HG03521 (cell line): Measurements from ENCODE around the gene ZRANB2.

Experiments
- ATAC-seq: cut with Tn5 transposase; IDR thresholded peaks from one replicate; pipeline ENCODE4 v1.9.1; 2021; ENCODE audit warnings: mild to moderate bottlenecking, moderate library complexity; ENCODE audit not compliant: unreplicated experiment

Gene ZRANB2

DNA sequence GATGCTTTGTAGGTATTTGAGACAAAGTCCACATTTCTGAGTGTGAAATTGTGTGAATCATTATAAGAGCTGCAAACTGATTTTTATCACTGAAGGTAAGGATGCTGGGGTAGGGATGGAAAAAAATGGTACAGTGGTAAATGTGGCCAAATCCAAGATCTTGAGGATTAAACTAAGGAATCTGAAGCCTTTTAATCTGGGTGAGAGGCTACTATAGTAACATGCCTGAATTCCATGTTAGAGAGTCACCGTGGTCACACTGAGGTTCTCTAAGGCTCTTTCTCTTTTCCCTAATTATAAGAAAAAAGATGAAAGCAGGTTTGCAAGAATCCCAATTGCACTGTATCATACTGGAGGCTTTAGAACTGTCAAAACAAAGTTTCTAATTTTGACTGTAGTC, 50.8 kb downstream of the ZRANB2 start:
- ATAC-seq: no peak

DNA sequence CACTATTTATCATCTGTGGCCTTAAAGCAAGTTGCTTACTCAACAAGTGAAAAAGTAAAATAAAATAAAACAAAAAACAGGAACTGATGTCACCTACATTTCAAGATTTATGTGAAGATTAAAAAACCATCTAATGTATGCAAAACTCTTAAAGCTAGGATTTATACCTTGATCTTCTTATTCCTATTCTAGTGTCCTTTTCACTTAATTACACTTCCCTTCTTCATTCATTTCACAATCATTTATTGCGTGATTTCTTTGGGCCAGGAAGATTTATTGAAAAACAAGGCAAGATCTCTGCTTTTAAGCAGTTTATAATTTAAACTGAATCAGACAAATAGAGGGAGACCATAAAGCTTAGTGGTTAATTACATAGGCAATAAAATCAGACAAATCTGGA, 51.9 kb downstream of the ZRANB2 start:
- no peak for ATAC-seq

DNA sequence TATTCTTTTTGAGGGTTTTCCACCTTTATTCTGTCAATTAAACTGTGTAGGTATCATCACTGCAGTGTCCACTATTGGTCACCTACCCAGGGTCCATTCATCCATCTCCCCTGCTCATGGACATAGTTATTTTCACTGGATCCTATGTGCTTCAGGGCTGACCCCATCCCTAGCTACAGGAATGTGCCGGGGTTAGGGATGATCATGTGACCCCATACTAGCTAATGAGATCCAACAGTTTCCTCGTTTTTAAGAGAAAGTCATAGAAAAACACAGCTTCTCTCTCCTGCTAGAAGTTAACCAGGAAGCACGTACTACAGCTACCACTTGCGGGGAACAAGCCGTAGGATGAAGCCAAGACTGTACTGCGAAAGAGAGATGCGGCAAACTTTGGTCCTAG, 52.8 kb downstream of the ZRANB2 start:
- no peak for ATAC-seq

DNA sequence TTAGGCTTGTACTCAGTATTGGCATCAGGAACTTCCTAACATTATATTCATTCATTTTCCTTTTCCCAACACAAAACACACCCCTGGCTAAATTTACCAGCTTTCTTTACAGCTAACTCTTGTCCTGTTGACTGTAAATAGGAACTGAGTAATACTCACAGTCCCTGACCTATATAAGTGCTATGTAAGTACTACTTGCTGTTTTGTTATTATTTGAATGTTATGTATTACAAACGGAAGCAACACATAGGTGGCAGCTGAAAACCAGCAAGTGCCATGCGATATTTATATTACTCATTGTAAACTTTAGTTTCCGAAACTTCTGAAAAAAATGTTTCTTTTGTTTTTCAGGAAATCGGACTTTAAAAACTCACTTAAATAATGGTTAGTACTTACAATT, 54.7 kb downstream of the ZRANB2 start:
- ATAC-seq: no peak

DNA sequence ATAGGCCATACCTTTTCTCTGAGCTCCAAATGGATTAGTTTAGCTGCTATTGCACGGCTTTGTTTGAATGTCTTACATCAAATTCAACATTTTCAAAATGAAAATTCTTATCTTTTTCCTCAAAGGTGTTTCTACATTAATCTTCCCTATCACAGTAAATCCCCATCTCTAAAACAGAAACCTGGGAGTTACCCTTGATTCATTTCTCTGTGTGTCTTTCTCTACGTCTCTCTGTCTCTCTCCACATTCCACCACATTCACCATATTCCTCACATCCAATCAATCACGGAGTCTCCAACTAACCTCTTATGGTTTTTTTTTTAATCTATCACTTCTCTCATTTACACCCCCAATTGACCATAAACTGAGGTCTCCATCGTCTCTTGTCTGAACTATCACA, 57.3 kb downstream of the ZRANB2 start:
- ATAC-seq: no peak

DNA sequence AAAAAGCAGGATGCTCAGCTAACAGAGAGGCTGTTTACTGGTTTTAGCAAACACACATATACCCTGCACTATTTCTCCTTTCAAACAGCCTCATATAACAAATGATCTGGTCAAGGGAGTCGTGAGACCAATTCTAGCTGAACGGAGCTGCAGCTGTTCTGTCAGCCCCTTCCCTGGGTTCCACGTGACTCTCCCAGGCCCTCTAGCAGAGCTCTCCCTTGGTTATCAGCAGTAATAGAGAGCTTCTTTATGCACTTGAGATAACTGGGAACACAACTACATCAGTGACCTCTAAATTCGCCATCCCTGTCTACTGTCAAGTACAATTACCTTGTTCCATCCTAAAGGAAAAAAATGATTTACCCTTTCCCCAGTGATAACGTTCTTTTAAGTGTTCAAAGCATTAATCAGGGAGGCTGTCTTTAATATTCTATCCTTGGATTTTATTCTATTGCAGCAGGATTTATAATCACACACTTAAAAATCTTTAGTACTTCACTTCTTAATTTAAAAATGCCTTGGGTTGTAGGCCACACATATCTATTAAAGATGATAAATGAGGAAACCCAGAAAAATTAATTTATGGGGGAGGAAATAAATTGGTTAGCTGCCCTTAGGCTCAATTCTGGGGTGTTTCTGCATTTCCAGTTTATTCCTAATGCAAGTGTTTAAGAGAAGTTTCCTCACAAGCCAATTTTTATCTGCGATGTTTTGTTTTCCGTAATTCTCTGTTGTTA, 61.4 kb downstream of the ZRANB2 start:
- ATAC-seq: no peak

DNA sequence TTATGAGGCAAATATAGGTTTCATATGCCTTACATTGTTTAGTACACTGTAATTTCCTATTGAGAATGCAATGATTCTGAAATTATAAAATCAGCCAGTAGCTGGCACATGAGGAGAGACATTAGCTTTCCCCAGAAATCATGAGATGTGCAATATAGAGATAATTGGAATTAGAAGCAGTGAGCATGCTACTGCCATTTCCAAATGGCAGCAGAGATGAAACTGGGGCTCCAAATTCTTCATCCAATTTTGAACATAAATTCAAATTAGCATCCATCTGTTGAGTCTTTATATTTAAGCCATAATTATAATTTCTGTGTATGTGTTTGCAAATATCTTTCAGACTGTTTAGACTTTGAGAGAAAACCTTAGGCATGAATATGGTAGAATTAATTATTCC, 62.0 kb downstream of the ZRANB2 start:
- no peak for ATAC-seq

DNA sequence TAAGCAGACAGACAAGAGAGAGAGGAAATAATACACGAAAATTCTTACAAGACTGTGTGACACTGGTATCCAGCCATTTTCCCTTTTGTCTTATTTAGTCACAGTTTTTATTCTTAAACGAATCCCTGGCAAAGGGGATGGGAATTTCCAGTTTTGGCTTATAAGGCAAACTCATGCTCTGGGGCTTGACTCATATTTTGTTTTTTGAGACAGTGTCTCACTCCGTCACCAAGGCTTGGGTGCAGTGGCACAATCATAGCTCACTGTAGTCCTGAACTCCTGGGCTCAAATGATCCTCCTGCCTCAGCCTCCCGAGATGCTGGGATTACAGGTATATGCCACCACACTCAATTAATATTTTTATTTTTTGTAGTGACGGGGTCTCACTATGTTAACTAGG, 65.1 kb downstream of the ZRANB2 start:
- no peak for ATAC-seq

DNA sequence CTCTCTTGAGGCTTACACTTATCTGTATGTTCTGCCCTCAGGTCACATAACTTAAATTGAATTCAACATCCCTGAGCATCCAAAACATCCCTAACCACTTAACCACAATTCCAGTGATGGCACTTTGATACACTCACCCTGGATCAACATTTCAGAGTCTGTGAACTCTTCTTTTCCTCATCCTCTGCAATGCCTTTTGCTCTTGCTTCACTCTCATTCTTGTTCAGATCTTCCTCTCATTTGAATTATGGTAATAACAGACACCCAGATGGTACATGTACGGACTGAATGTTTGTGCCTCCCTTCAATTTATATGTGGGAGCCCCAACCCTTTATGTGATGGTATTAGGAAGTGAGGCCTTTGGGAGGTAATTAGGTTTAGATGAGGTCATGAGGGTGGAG, 66.7 kb downstream of the ZRANB2 start:
- no peak for ATAC-seq
